ENCODE data around the gene COL13A1. TPM values are rescaled to one million over a fixed set of nuclear protein-coding genes. Genes with fewer than 3 reads are reported as not detected.

The COL13A1 gene
- total and polyA plus RNA-seq, 5 donors from 2014 or later, result not detected

GRCh38 chr10:69810675-69811397, 9.1 kb downstream of the COL13A1 start:
- ATAC-seq (ENCODE audit: low read depth in 2 of 2) (no peak), DNase-seq (no peak)
- H3K9me3 ChIP-seq (ENCODE audit: control insufficient read depth in 2 of 2, low read length in 2 of 2), result no peaks in the 10 kb centered on the region
- H3K27me3 Mint-ChIP-seq, result peaks cover 20% of the 10 kb centered on the region
- no peaks in the 10 kb centered on the region for H3K4me1 Mint-ChIP-seq
- no peaks in the 10 kb centered on the region for H3K4me1 ChIP-seq (ENCODE audit: control insufficient read depth, insufficient read depth, low read length, poor library complexity, severe bottlenecking)
- H3K27me3 ChIP-seq (ENCODE audit: control insufficient read depth, insufficient read depth, low read length), result no peaks in the 10 kb centered on the region
- no peak overlapping the region for H3K27ac ChIP-seq (ENCODE audit: insufficient read depth, low read length, poor library complexity, severe bottlenecking)
- no peak overlapping the region for H3K4me3 ChIP-seq (ENCODE audit: low read depth, low read length)
- no peaks in the 10 kb centered on the region for H3K36me3 Mint-ChIP-seq
- H3K9me3 Mint-ChIP-seq, result peaks cover 0 to 2% (median 0%) of the 10 kb centered on the region in 7 donors
- no peak overlapping the region for H3K27ac Mint-ChIP-seq
- no peaks in the 10 kb centered on the region for H3K36me3 ChIP-seq (ENCODE audit: control insufficient read depth, insufficient read depth, low read length)
- H3K4me3 Mint-ChIP-seq, result no peak overlapping the region

- no peak overlapping the region for H3K27ac ChIP-seq (ENCODE audit: insufficient read depth, low read length, poor library complexity, severe bottlenecking)
- ATAC-seq (ENCODE audit: low read depth in 2 of 2), result no peak
- Mint-ChIP-seq H3K4me3 (no peak overlapping the region), H3K27me3 (peaks cover 10% of the 10 kb centered on the region), H3K27ac (no peak overlapping the region), H3K36me3 (no peaks in the 10 kb centered on the region), H3K9me3 (peaks cover 0 to 1% (median 0%) of the 10 kb centered on the region in 7 donors), H3K4me1 (peaks cover 0 to 4% (median 1%) of the 10 kb centered on the region in 4 donors)
- DNase-seq, result no peak
- no peaks in the 10 kb centered on the region for H3K27me3 ChIP-seq (ENCODE audit: control insufficient read depth, insufficient read depth, low read length)
- H3K9me3 ChIP-seq (ENCODE audit: control insufficient read depth in 2 of 2, low read length in 2 of 2), result no peaks in the 10 kb centered on the region
- no peak overlapping the region for H3K4me3 ChIP-seq (ENCODE audit: low read depth, low read length)
- H3K4me1 ChIP-seq (ENCODE audit: control insufficient read depth, insufficient read depth, low read length, poor library complexity, severe bottlenecking), result no peaks in the 10 kb centered on the region
- H3K36me3 ChIP-seq (ENCODE audit: control insufficient read depth, insufficient read depth, low read length), result no peaks in the 10 kb centered on the region
Measured at GRCh38 chr10:69813632-69814031, 11.9 kb downstream of the COL13A1 start.

GRCh38 chr10:69814251-69814650, 12.5 kb downstream of the COL13A1 start:
- no peak overlapping the region for H3K4me3 Mint-ChIP-seq
- no peaks in the 10 kb centered on the region for H3K4me1 ChIP-seq (ENCODE audit: control insufficient read depth, insufficient read depth, low read length, poor library complexity, severe bottlenecking)
- H3K36me3 ChIP-seq (ENCODE audit: control insufficient read depth, insufficient read depth, low read length), result no peaks in the 10 kb centered on the region
- H3K27me3 ChIP-seq (ENCODE audit: control insufficient read depth, insufficient read depth, low read length), result no peaks in the 10 kb centered on the region
- no peak overlapping the region for H3K27ac ChIP-seq (ENCODE audit: insufficient read depth, low read length, poor library complexity, severe bottlenecking)
- peaks cover 0 to 1% (median 0%) of the 10 kb centered on the region in 7 donors for H3K9me3 Mint-ChIP-seq
- H3K36me3 Mint-ChIP-seq, result no peaks in the 10 kb centered on the region
- H3K4me1 Mint-ChIP-seq, result peaks cover 0 to 4% (median 1%) of the 10 kb centered on the region in 4 donors
- no peak for DNase-seq
- no peak overlapping the region for H3K4me3 ChIP-seq (ENCODE audit: low read depth, low read length)
- H3K27ac Mint-ChIP-seq, result no peak overlapping the region
- no peaks in the 10 kb centered on the region for H3K9me3 ChIP-seq (ENCODE audit: control insufficient read depth in 2 of 2, low read length in 2 of 2)
- peaks cover 10% of the 10 kb centered on the region for H3K27me3 Mint-ChIP-seq
- no peak for ATAC-seq (ENCODE audit: low read depth in 2 of 2)

- Histone ChIP-seq H3K36me3 (ENCODE audit: control insufficient read depth, insufficient read depth, low read length) (no peaks in the 10 kb centered on the region), H3K4me3 (ENCODE audit: low read depth, low read length) (no peak overlapping the region), H3K9me3 (ENCODE audit: control insufficient read depth in 2 of 2, low read length in 2 of 2) (no peaks in the 10 kb centered on the region), H3K4me1 (ENCODE audit: control insufficient read depth, insufficient read depth, low read length, poor library complexity, severe bottlenecking) (no peaks in the 10 kb centered on the region), H3K27ac (ENCODE audit: insufficient read depth, low read length, poor library complexity, severe bottlenecking) (no peak overlapping the region), H3K27me3 (ENCODE audit: control insufficient read depth, insufficient read depth, low read length) (no peaks in the 10 kb centered on the region)
- Mint-ChIP-seq H3K27ac (no peak overlapping the region), H3K4me1 (peaks cover 0 to 4% (median 1%) of the 10 kb centered on the region in 4 donors), H3K4me3 (no peak overlapping the region), H3K9me3 (peaks cover 0 to 3% (median 0%) of the 10 kb centered on the region in 7 donors), H3K36me3 (no peaks in the 10 kb centered on the region), H3K27me3 (peaks cover 10% of the 10 kb centered on the region)
- DNase-seq (no peak), ATAC-seq (ENCODE audit: low read depth in 2 of 2) (no peak)
Measured at GRCh38 chr10:69815104-69815503, 13.4 kb downstream of the COL13A1 start.

- Histone ChIP-seq H3K9me3 (ENCODE audit: control insufficient read depth in 2 of 2, low read length in 2 of 2) (no peaks in the 10 kb centered on the region), H3K27ac (ENCODE audit: insufficient read depth, low read length, poor library complexity, severe bottlenecking) (no peak overlapping the region), H3K36me3 (ENCODE audit: control insufficient read depth, insufficient read depth, low read length) (no peaks in the 10 kb centered on the region), H3K27me3 (ENCODE audit: control insufficient read depth, insufficient read depth, low read length) (no peaks in the 10 kb centered on the region), H3K4me1 (ENCODE audit: control insufficient read depth, insufficient read depth, low read length, poor library complexity, severe bottlenecking) (no peaks in the 10 kb centered on the region), H3K4me3 (ENCODE audit: low read depth, low read length) (no peak overlapping the region)
- DNase-seq (no peak), ATAC-seq (ENCODE audit: low read depth in 2 of 2) (no peak)
- Mint-ChIP-seq H3K4me1 (peaks cover 0 to 4% (median 1%) of the 10 kb centered on the region in 4 donors), H3K27ac (no peak overlapping the region), H3K36me3 (no peaks in the 10 kb centered on the region), H3K4me3 (no peak overlapping the region), H3K27me3 (peaks cover 10% of the 10 kb centered on the region), H3K9me3 (peaks cover 0 to 3% (median 0%) of the 10 kb centered on the region in 7 donors)
Measured at GRCh38 chr10:69816521-69816920, 14.8 kb downstream of the COL13A1 start.

GRCh38 chr10:69817078-69817581, 15.4 kb downstream of the COL13A1 start:
- Histone ChIP-seq H3K4me1 (ENCODE audit: control insufficient read depth, insufficient read depth, low read length, poor library complexity, severe bottlenecking) (no peaks in the 10 kb centered on the region), H3K27me3 (ENCODE audit: control insufficient read depth, insufficient read depth, low read length) (no peaks in the 10 kb centered on the region), H3K4me3 (ENCODE audit: low read depth, low read length) (no peak overlapping the region), H3K36me3 (ENCODE audit: control insufficient read depth, insufficient read depth, low read length) (no peaks in the 10 kb centered on the region), H3K9me3 (ENCODE audit: control insufficient read depth in 2 of 2, low read length in 2 of 2) (no peaks in the 10 kb centered on the region), H3K27ac (ENCODE audit: insufficient read depth, low read length, poor library complexity, severe bottlenecking) (no peak overlapping the region)
- Mint-ChIP-seq H3K27me3 (peaks cover 10% of the 10 kb centered on the region), H3K4me3 (no peak overlapping the region), H3K4me1 (peaks cover 0 to 4% (median 1%) of the 10 kb centered on the region in 4 donors), H3K36me3 (no peaks in the 10 kb centered on the region), H3K27ac (no peak overlapping the region), H3K9me3 (peaks cover 0 to 3% (median 0%) of the 10 kb centered on the region in 7 donors)
- ATAC-seq (ENCODE audit: low read depth in 2 of 2) (no peak), DNase-seq (no peak)

- Mint-ChIP-seq H3K4me3 (no peak overlapping the region), H3K9me3 (peaks cover 0 to 3% (median 0%) of the 10 kb centered on the region in 7 donors), H3K36me3 (no peaks in the 10 kb centered on the region), H3K4me1 (peaks cover 0 to 4% (median 1%) of the 10 kb centered on the region in 4 donors), H3K27me3 (peaks cover 10% of the 10 kb centered on the region), H3K27ac (no peak overlapping the region)
- no peak overlapping the region for H3K27ac ChIP-seq (ENCODE audit: insufficient read depth, low read length, poor library complexity, severe bottlenecking)
- no peak for DNase-seq
- H3K27me3 ChIP-seq (ENCODE audit: control insufficient read depth, insufficient read depth, low read length), result no peaks in the 10 kb centered on the region
- no peaks in the 10 kb centered on the region for H3K4me1 ChIP-seq (ENCODE audit: control insufficient read depth, insufficient read depth, low read length, poor library complexity, severe bottlenecking)
- ATAC-seq (ENCODE audit: low read depth in 2 of 2), result no peak
- H3K9me3 ChIP-seq (ENCODE audit: control insufficient read depth in 2 of 2, low read length in 2 of 2), result no peaks in the 10 kb centered on the region
- no peaks in the 10 kb centered on the region for H3K36me3 ChIP-seq (ENCODE audit: control insufficient read depth, insufficient read depth, low read length)
- H3K4me3 ChIP-seq (ENCODE audit: low read depth, low read length), result no peak overlapping the region
Measured at GRCh38 chr10:69818676-69819239, 17.1 kb downstream of the COL13A1 start.

All from CD4-positive, CD25-positive, alpha-beta regulatory T cell (primary cell).